ENCODE data around the gene CD248.
A peak's percentile ranks its signal among the peaks of the same experiment; 100 is the strongest.
"Not testable (repeated sequence)": the region's sequence is repeated elsewhere in the genome, so short reads cannot be mapped to it uniquely, and the experiment has no call there.

CD248 gene, protein sequence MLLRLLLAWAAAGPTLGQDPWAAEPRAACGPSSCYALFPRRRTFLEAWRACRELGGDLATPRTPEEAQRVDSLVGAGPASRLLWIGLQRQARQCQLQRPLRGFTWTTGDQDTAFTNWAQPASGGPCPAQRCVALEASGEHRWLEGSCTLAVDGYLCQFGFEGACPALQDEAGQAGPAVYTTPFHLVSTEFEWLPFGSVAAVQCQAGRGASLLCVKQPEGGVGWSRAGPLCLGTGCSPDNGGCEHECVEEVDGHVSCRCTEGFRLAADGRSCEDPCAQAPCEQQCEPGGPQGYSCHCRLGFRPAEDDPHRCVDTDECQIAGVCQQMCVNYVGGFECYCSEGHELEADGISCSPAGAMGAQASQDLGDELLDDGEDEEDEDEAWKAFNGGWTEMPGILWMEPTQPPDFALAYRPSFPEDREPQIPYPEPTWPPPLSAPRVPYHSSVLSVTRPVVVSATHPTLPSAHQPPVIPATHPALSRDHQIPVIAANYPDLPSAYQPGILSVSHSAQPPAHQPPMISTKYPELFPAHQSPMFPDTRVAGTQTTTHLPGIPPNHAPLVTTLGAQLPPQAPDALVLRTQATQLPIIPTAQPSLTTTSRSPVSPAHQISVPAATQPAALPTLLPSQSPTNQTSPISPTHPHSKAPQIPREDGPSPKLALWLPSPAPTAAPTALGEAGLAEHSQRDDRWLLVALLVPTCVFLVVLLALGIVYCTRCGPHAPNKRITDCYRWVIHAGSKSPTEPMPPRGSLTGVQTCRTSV

DNA sequence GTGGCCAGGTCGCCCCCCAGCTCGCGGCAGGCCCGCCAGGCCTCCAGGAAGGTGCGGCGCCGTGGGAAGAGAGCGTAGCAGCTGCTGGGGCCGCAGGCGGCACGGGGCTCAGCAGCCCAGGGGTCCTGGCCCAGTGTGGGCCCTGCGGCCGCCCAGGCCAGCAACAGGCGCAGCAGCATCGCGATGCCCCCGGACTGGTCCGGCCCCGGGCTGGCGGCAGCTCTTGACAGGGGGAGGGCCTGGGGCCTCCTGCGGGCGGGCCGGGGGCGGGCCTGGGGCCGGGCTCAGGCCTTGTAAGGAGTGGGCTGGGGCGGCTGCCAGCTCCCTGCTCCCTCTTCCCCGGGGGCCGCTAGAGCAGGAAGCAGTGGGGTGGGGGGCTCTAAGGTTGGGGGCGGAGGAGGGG is at the start of gene CD248:
TSS of gene CD248 (minus strand) at position 196 of the 403 bp plus-strand sequence. CDS start at position 179, 17 bp downstream.
- peak; percentile 76 for DNase-seq (ENCODE audit: low spot score)

DNA sequence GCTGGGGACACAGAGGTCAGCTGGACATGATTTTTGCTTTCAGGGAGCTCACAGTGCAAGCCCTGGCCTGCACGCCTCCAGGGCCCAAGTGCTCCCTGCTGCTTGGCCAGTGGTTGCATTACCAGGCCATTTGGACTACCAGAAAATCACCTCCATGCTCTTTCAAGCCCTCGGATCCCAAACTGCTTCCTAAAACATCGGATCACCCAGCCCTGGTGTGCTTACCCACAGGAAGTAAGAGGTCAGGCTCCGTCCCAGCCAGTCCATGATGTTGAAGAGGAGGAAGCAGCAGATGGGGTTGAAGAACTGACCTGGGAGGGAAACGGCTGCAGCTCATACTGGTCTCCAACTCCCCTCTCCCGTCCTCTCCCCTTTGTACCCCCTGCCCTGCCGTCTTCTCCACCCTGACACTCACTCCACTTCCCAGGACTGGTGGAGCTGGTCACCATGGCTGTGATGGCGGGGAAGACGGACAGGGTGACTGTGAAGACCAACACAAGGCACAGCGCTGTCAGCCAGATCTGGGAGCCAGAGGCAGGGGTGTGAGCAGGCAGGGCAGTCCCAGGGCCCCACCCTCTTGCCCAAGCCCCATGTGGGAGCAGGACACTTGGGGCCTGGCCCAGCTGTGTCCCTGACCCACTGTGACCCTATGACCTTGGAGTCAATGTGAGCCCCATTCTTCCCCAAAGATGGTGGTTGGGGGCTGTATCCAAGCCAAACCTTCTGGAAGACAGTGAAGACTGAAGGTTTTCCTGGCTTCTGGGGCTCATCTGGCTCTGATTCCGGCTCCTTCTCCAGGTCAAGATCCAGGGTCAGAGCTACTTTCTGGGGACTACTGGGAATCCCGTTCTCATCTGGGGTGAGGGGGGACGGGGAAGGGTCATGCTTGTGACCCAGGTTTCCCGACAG is 49.1 kb upstream of the CD248 start:
- DNase-seq (ENCODE audit: low spot score) = peak; percentile 4

DNA sequence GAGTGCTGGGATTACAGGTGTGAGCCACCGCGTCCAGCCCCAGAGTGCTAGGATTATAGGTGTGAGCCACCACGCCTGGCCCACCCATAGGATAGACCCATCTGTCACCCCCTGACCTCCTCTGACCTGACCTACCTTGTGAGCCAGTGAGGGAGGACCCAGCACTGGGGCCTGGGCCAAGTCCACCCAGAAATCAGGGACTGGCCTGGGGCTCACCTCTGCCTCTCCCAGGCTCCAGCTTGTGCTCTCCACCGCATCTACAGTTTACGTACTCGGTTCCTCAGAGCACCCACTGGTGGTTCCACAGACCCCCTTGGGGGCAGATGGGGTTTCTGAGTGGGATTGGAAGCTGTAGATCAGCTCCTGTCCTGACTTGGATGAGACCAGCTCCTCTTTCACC is 48.3 kb upstream of the CD248 start:
- DNase-seq (ENCODE audit: low spot score) = no peak

DNA sequence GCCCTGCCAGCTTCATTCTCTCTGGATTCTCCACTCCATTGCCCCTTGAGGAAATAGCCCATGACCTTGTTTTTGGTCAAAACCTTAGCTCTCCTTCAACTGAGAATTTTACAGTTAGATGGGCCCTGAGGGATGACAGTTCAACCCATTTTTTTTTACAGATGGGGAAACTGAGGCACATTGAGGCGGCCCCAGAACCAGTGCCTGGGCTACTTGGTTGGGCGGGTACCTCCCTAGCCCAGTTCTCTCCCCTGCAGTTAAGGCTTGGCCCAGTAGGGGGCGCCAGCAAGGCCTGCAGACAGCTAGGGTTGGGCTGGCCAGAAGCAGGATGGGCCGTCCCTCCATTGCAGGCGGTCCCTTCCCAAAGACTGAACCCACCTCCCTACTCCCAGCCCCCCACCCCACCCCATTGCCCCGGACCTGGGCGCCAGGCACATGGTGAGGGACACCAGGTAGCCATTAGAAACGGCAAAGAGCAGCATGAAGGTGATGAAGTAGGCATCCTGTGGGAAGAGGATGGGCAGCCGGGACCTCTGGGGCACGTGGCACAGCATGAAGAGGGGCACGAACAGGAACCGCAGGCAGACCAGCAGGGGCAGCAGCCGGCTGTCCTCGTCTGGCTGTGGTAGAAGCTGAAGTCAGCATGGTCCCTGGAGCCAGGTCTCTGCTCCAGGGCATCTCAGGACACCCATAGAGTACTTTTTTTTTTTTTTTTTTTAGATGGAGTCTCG is 47.1 kb upstream of the CD248 start:
- DNase-seq (ENCODE audit: low spot score) = peak; percentile 60

DNA sequence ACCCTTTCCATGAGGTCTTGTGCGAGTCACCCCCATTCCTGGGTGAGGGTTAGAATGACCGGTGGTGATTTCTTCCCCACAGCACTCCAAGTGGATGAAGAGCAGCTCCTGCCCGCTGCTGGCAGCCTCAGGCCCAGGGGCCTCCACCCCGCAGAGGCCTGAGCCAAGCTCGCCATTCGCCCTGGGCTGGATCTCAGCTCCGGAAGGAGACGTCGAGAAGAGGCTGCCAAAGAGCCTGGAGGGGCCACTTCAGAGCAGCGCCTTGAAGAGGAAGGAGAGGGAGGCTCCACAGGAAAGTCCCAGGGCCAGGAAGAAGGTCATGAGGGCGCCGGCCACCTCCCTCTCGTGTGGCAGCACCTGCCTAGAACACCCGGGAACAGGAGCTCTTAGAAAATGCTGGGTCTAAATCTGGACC is 46.4 kb upstream of the CD248 start:
- no peak for DNase-seq (ENCODE audit: low spot score)

DNA sequence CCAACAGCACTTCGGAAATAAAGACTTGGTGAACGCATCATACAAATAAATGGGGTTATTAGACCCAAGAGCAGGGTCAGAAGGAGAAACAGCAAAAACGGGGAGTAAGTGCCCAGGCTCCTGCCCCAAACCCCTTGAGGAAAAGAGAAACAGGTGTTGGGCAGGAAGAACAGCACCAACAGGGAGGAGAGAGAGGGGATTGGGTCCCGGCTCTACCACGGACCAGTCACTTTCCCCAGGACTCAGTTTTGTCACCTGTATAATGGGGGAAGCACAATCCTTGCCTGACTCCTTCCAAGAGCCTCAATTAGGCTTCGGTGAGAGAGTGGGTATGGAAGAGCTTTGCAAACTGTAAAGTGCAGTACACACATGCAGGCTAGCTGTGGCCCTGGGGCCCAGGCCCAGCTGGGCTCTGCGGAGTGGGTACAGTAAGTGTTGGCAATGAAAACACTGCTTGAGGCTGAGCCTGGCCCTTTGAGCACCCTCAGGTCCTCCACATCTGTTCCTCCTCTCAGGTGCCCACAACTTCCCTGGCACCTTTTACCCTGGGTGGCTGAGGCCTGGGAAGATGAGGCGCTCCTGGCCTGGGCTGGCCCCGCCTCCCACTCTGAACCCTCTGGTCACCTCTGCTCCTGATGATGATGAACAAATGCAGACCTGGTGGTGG is 45.8 kb upstream of the CD248 start:
- DNase-seq (ENCODE audit: low spot score) = no peak

DNA sequence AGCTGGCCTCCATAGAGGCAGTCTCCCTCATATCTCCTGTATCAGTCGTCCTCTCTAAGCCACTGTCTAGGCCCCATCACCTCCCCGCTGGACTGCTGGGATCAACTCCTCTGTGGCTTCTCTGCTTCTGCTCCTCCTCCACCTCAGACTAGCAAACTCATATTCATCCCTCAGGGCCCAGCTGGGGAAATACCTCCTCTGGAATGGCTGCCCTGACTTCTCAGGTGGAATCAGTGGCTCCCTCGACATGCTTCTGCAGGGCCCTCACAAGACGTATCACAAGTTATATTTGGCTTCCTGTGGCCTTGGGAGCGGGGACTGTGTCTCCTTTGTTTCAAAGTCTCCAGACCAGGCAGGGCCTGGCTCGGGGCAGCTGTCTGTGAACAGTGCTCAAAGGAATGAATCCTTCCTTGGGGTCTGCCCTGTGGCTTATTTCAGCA is 44.7 kb upstream of the CD248 start:
- peak; percentile 6 for DNase-seq (ENCODE audit: low spot score)

DNA sequence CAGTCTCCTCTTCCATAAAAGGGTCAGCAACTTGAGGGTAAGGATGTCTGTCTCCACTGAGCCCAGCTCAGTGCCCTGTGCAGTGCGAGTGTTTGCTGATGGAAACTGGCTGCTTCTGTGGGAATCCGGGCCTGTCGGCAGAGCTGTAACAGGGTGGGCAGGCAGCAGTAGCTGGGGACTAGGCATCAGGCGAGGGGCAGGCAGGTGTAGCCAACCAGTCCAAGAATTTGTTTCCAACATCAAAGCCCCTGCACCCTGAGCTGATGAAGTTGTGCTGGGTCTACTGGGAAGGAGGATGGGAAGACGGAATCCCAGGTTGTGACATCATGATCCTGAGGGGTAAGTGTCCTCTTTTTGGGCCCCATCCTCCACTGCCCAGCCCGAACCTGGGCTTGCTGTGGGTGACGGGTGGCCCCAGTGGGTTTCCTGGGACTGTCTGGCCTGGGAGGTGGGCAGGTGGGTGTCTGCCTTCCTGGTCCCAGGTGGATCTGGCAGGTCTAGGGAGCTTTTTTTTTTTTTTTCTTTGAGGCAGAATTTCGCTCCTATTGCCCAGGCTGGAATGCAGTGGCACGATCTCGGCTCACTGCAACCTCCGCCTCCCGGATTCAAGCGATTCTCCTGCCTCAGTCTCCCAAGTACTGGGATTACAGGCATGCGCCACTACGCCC is 43.7 kb upstream of the CD248 start:
- peak; percentile 2 for DNase-seq (ENCODE audit: low spot score)

DNA sequence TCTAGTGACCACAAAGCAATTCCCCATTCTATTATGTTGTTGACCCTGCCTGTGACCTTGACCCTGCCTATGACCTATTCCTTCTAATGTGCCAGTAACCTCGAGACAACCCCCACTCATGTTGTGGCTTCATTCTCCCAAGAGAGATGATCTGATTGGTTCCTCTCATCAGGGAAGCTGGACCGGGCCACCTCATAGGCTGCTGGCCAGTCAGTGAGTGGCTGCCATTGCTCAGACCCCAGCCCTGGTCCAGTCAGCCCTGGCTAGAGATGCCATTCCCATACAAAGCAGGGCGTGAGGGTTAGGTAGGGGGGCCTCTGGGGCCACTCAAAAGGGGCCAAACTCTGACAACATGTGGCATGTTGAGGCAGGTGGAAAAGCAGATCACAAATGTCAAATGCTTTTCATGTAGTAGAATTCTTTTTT is 42.8 kb upstream of the CD248 start:
- DNase-seq (ENCODE audit: low spot score) = peak; percentile 7

DNA sequence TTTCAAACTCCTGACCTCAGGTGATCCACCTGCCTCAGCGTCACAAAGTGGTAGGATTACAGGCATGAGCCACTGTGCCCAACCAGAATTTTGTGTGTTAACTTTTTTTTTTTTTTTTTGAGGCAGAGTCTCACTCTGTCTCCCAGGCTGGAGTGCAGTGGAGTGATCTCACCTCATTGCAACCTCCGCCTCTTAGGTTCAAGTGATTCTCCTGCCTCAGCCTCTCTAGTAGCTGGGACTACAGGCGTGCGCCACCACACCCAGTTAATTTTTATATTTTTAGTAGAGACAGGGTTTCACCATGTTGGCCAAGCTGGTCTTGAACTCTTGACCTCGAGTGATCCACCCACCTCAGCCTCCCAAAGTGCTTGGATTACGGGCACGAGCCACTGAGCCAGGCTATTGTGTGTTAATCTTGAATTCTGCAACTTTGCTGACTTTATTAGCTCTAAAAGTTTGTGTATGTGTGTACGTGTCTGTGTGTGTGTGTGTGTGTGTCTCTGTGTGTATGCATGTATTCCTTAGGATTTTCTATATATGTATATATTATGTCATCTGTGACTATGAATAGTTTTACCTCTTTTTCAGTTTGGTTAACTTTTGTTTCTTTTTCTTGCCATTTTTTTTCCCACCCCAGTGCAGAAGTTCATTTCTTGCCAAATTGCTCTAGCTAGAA is 33.9 kb upstream of the CD248 start:
- not testable (repeated sequence) for DNase-seq (ENCODE audit: low spot score)

DNA sequence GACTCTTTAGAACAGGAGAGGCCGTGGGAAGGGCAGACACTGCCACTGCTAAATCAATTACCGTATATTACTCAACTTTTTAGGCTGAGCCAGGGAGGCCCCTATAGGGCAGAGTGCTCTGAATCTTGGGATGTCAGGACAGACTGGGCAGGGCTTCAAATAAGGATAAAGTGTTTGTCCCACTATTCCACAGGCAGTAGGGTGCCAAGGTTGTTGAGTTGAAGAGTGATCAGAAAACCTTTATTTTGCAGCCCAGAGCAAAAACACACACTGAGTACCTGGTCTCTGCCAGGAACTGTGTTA is 32.2 kb upstream of the CD248 start:
- DNase-seq (ENCODE audit: low spot score) = no peak

DNA sequence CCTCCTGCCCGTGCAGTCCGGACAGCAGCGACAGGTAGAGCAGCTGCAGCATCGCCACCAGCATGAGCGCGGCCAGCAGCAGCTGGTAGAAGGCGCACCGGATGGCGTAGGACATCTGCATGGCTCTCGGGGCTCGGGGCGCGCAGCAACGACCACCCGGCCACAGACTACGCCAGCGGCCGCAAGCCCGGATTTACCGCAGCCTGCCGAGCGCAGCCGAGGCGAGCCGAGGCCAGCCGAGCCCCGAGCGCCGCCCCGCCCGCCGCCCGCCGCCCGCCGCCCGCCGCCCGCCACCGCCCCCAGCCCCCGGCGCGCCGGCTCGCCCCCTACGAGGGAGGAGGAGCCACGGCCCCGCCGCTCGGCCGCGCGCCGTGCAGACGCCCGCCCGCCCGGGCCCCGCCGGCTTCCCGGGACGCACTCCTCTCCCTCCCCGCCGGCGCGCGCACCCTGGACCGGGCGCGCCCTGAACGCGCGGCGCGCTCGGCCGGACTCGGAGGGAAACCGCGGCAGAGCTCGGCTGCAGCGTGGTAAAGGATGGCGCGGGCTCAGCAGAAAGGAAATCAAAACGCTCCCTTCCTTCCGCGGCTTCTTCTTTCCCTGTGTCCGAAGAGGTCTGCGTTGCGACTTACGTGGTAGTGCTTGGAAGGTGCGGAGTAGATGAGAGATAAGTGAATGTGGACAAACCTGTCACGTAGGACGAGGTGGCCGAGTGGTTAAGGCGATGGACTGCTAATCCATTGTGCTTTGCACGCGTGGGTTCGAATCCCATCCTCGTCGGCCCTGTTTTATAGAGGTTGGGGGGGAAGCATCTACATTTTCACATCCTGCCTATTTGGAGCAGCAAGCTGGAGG is 30.8 kb upstream of the CD248 start, which contains the start of gene B4GAT1:
TSS of gene B4GAT1 (minus strand) at position 205 of the 852 bp plus-strand sequence. CDS start at position 121, 84 bp downstream.
- peak; percentile 83 for DNase-seq (ENCODE audit: low spot score)

DNA sequence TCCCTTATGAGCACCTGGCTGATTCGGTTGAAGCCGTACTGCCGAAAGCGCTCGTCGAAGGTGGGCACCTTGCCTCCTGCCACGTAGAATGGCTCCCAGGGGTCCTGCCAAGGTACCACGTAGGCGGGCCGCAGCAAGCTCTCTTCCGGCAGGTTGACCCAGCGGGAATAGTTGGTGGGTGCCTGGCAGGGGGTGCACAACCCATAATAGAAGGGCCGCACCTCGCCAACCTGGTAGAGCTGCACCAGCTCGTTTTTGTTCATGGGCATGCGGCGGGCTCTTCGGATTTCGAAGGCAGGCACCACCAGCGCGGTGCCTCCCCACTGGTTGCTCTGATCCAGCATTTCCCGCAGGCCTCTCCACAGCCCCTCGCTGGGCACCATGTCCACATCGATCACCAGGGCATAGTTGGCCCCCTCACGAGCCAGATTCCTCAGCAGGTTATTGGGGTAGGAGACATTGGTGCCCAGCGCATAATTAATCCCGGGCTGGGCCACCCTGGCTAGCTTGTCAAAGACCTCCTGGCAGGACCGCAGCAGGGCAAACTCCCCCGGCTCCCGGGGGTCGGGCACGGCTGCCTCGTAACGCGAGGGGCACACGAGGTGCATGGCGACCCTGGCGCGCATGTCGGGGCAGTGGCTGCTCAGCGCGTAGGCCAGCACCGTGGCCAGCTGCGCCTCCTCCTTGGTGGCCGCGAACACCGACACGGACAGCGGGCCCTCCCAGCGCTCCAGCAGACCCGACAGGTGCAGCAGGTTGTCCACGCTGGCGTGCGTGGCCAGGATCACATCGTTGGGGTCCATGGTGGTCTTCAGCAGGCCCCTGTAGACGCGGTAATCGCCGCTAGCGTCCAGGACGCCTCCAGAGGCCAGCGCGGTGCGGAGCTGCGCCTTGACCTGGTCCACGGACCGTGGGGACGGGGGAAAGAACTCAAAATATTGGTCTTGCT is 29.9 kb upstream of the CD248 start:
- no peak for DNase-seq (ENCODE audit: low spot score)

DNA sequence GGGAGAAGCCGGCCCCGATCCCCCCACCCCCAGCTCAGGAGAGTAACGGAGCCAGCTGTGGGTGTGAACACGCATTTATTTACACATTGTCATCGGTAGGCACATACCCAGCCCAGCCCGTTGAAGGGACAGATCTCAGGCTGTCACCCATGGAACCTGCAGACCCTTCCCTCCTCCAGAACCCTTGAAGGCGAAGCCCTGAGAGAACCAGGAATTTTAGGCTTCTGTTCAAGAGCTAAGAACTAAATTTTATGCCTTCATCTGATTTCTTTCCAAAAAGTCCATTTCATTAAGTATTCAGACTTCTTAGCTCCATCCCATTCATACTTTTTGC is 28.4 kb upstream of the CD248 start:
- DNase-seq (ENCODE audit: low spot score) = no peak

DNA sequence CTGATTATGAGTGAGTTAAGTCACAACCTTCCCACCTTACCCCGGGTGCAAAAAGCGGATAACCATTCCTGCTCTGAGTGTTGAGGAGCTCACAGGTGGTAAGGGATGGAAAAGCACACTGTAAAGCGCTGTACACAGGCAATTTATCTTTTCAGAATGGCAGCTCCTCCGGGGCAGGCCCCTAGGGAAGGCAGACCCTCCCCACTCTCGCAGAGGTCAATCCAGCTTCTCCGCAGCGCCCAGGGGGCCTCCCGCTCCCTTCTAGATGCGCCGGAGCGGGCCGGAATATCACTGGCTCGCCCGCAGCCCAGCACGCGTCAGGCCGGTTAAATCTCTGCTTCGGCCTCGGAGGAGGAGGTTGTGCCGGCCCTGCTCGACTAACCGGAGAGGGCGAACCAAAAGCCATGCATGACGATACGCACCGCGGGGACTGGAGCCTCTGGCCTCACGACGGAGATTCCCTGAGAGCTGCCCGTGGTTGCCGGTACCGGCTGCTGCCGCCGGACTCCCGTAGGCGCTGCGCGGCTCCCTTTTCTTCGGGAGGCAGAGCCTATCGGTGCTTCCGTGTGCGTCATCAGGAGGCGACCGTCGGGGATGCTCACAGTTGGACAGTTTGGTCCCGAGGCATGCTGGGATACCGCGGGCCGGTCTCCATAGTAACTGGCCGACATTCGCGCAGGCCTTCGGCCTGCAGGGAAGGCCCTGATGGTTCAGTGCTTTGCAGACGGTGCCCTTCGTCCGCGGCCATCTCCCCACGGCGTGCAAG is 27.9 kb upstream of the CD248 start, which contains the start of gene BRMS1:
TSS of gene BRMS1 (minus strand) at position 555 of the 766 bp plus-strand sequence. CDS start 2,870 bp downstream, outside the sequence.
- DNase-seq (ENCODE audit: low spot score) = peak; percentile 94

DNA sequence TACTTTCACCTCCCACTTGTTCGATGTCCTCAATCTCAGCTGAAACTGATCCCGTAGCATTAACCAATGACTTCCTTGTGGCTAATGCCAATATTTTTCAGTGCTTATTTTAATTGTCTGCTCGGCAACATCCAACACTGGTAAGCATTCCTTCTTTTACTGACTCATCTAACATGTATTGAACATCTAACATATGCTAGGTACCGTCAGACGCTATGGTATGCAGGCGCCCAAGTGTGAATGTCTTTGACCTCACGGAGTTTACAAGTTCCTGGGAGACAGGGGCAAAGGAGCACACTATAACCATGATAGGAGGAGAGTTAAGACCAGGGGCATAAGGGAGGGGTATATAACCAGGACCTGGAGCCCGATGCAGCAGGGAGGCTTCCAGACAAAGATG is 26.3 kb upstream of the CD248 start:
- no peak for DNase-seq (ENCODE audit: low spot score)

Data from AG08396 (cell line).